Measurements from ENCODE around the gene ZNF574.

ZNF574 gene

GRCh38 chr19:42076380-42076944 is 496 bp downstream of the ZNF574 start:
- peak in 8 of 42 donors; percentile 21 to 42 (median 31) for DNase-seq
- intact Hi-C loops (cut with DNase I), result no loop called here

DNA sequence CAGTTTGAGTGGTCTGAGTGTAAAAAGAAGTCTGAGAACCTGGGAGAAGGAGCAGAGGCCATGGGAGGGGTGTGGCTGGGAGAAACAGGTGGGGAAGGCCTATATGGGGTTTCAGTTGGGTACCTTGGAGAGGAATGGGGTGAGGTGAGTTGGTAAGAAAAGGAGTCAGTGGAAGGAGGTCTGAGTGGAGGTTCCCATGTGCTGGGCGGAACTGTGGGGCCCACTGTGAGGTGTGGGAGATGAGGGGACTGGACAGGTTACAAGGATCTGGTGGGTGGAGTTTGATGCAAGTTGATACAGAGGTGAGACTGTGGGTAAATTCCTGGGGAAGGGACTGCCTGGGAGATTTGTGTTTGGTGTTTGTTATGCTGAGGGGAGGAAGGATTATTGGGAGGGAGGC is 2.1 kb downstream of the ZNF574 start:
- DNase-seq, result no peak
- intact Hi-C loops (cut with DNase I), result no loop called here

- peak in 21 of 42 donors; percentile 14 to 61 (median 38) for DNase-seq
- intact Hi-C loops (cut with DNase I), result no loop called here
These were observed 2.7 kb downstream of the ZNF574 start for GRCh38 chr19:42078538-42079275.

DNA sequence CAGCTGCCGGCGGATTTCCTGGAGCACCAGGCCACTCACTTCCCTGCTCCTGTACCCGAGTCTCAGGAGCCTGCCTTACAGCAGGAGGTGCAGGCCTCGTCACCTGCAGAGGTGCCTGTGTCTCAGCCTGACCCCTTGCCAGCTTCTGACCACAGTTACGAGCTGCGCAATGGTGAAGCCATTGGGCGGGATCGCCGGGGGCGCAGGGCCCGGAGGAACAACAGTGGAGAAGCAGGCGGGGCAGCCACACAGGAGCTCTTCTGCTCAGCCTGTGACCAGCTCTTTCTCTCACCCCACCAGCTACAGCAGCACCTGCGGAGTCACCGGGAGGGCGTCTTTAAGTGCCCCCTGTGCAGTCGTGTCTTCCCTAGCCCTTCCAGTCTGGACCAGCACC is 3.3 kb downstream of the ZNF574 start:
- intact Hi-C loops (cut with DNase I), result no loop called here
- no peak for DNase-seq

DNA sequence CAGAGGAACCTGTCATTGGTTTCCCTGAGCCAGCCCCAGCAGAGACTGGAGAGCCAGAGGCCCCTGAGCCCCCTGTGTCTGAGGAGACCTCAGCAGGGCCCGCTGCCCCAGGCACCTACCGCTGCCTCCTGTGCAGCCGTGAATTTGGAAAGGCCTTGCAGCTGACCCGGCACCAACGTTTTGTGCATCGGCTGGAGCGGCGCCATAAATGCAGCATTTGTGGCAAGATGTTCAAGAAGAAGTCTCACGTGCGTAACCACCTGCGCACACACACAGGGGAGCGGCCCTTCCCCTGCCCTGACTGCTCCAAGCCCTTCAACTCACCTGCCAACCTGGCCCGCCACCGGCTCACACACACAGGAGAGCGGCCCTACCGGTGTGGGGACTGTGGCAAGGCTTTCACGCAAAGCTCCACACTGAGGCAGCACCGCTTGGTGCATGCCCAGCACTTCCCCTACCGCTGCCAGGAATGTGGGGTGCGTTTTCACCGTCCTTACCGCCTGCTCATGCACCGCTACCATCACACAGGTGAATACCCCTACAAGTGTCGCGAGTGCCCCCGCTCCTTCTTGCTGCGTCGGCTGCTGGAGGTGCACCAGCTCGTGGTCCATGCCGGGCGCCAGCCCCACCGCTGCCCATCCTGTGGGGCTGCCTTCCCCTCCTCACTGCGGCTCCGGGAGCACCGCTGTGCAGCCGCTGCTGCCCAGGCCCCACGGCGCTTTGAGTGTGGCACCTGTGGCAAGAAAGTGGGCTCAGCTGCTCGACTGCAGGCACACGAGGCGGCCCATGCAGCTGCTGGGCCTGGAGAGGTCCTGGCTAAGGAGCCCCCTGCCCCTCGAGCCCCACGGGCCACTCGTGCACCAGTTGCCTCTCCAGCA is 4.2 kb downstream of the ZNF574 start:
- DNase-seq, result no peak
- intact Hi-C loops (cut with DNase I), result no loop called here

GRCh38 chr19:42080764-42081375 is 4.9 kb downstream of the ZNF574 start:
- DNase-seq, result no peak
- intact Hi-C loops (cut with DNase I), result no loop called here

DNA sequence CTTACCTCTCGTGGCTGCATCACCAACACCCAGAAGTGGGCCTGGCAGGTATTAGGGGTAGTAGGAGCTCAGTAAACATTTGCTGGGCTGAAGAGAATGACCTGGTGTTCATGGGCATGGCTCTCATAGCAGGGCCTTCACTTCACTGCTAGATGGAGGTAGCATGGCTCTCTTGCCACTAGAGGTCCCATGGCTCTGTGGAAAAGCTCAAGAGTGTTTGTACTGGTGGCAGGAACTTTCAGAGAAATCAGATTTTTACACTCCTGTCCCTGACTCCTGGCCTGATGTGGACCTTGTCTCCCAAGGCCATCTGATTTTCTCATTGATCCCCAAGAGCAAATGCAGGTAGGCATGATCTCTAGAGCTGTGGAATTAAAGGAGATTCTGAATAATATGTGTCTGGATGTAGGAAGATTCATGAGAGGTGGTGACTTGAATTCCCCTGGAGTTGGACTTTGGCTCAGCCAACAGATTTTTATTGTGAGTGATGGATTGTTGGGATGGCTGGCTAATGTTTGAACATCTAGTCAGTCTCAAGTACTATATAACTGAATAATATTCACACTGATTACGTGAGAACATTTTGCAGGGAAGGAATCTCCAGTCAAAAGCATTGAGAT is 5.7 kb downstream of the ZNF574 start:
- DNase-seq, result peak in 10 of 42 donors; percentile 25 to 60 (median 46)

GRCh38 chr19:42083537-42083936 is 7.6 kb downstream of the ZNF574 start:
- no peak for DNase-seq

More for the DNA sequence above, 5.7 kb downstream of the ZNF574 start:
- intact Hi-C loops (cut with DNase I), result no loop called here

GRCh38 chr19:42086188-42086736 is 10.3 kb downstream of the ZNF574 start:
- DNase-seq, result no peak
- intact Hi-C loops (cut with DNase I), result no loop called here

More at GRCh38 chr19:42083537-42083936, 7.6 kb downstream of the ZNF574 start:
- intact Hi-C loops (cut with DNase I), result no loop called here

DNA sequence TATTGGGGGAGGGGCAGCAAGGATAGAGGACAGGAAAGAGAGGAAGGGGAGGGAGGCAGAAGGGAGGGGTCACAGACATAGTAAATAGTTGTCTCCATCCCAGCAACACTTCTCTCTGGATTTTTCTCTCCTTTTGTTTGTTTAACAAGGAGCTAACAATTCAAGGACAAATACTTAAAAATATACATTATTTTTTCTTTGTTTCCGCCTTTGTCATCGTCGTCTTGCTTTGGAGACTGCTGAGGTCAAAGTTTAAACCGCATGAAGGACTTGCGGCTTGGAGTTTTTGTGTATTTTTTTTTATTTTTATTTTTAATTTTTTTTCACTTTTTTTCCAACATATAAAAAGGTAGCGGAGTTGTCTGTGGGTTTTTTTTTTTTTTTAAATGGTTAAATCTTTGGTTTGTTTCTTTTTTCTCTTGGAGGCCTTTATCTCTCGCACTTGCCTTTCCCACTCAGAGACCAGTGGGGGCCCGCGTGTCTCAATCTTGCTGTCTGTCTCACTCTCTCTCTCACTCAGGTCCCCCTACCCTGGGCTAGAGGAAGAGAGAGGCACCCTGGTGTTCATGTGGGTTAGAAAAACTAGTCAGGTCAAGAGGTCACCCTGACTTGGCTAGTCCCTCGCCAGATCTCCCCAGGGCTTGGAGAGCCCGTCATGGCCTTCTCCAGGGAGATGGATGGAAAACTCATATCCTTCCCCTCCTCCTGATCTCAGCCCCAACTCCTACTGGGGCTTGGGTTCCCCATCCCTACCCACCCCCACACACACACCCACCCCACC is 11.0 kb downstream of the ZNF574 start:
- intact Hi-C loops (cut with DNase I), result no loop called here
- DNase-seq, result no peak

DNA sequence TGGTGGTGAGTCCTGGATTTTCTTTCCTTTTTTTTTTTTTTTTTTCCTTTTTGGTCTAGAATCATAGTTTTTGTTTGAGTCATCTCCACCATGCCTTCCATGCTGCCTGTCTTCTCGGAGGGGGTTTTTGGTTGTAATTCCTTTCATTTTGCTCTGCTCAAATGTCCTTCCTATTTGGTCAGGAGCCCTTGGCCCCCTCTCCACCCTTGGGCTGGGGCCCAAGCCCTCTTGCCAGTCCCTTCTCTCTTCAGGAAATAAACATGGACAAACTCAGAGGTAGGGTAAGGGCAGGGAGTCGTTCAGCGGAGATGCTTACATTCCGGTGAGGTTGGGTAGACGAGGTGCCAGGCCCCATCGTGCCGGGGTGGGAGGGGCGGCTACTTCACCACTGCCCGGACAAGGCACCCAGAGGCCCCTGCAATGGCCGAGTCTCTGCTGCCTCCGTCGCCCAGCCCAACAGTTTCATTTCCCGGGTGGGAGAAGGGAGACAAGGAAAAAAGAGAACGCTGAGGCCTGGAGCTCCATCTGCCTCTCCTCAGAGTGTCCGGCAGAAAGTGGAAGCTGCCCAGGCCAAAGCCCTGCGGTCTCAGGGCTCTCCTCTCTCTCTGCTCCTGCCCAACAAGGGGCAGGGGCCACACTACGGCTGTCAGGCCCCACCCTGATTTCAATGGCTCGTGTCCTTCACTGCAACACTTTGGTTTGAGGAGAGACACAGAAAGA is 12.7 kb downstream of the ZNF574 start:
- no peak for DNase-seq
- intact Hi-C loops (cut with DNase I), result no loop called here

- intact Hi-C loops (cut with DNase I), result no loop called here
- no peak for DNase-seq
These were observed 13.3 kb downstream of the ZNF574 start for GRCh38 chr19:42089191-42089750.

GRCh38 chr19:42089772-42090171 is 13.8 kb downstream of the ZNF574 start:
- no peak for DNase-seq

DNA sequence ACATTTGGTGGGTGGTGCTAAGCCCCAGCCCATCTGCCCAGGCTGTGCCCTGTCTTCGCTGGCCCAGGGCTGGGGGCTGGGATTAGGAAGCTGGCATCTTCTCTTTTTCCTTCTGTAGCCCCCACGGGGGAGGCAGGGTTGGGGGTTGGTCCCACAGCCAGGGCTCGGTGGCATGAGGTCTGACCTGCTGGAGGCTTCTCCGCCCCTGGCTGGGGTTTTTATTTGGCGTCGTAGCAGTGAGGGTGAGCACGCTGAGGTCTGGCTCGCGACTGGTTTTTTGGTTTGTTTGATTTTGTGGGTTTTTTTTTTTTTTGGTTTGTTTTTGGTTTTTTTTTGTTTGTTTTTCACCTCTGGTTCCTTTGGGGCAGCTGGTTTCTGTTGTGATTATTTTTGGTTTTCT is 14.7 kb downstream of the ZNF574 start:
- intact Hi-C loops (cut with DNase I), result no loop called here
- DNase-seq, result no peak

More at GRCh38 chr19:42089772-42090171, 13.8 kb downstream of the ZNF574 start:
- intact Hi-C loops (cut with DNase I), result no loop called here

DNA sequence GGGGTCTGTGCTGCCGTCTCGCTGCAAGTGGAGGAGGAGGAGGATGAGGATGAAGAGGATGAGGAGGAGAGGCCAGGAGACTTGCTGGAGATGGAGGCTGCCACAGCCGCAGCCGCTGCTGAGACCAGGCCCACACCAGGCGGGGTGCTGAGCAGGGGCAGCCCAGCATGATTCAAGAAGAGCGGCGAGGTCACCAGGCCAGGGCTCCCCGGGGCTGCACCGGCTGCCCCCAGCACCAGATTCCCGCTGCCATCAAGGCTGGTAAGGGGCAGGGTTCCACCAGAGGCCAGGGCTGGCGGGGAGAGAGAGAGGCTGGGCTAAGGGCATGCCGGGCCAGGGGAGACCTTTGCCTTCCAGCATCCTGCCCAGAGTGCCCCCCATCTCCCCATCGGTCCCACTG is 15.3 kb downstream of the ZNF574 start:
- intact Hi-C loops (cut with DNase I), result no loop called here

DNA sequence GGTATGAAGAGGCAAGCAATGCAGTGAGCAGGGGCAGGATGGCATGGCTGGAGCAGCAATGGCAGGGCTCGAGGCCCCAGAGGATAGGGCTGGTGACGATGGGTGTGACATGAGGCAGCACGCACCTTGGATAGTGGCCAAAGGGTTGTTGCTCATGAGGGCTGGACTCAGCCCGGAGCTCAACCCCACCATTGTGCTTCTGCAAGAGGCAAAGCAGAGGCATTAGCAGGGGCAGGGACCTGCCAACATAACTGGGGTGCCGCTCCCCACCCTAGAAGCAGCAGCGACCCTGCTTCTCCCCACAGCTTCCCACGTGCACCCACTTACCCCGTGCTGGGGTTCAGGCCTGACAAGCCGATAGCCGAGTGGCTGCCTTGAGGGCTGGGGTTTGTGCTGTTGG is 15.8 kb downstream of the ZNF574 start:
- intact Hi-C loops (cut with DNase I), result no loop called here

More for the DNA sequence above, 15.3 kb downstream of the ZNF574 start:
- no peak for DNase-seq

DNA sequence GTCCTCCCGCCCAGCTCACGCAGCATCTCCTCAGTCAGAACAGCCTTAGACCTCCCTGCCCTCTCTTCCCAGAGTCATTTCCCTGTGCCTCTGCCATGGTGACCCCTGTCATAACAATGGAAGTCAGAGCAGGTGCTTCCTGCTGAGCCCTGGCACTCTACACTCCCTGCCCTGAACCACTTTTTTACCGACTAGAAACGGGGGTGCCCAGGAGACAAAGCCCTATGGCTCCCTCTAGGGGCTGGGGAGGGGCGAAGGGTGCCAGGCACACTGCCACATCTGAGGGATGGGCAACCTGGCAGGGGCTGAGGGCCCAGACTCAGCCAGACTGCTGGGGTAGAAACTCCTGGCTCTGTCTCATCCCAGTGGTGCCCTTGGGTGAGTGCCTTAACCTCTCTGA is 16.4 kb downstream of the ZNF574 start:
- intact Hi-C loops (cut with DNase I), result no loop called here
- DNase-seq, result no peak

More for the DNA sequence above, 15.8 kb downstream of the ZNF574 start:
- no peak for DNase-seq
